ENCODE data around the gene RIMKLA. TPM values are rescaled to one million over a fixed set of nuclear protein-coding genes. Genes with fewer than 3 reads are reported as not detected.
A peak's percentile ranks its signal among the peaks of the same experiment; 100 is the strongest.

RIMKLA gene
- total and polyA plus RNA-seq, 10 of the 15 experiments (the other 5 are each of a cell fraction or from before 2014, with no cell fraction given) = 0.01 to 0.52 (median 0.08) TPM

DNA sequence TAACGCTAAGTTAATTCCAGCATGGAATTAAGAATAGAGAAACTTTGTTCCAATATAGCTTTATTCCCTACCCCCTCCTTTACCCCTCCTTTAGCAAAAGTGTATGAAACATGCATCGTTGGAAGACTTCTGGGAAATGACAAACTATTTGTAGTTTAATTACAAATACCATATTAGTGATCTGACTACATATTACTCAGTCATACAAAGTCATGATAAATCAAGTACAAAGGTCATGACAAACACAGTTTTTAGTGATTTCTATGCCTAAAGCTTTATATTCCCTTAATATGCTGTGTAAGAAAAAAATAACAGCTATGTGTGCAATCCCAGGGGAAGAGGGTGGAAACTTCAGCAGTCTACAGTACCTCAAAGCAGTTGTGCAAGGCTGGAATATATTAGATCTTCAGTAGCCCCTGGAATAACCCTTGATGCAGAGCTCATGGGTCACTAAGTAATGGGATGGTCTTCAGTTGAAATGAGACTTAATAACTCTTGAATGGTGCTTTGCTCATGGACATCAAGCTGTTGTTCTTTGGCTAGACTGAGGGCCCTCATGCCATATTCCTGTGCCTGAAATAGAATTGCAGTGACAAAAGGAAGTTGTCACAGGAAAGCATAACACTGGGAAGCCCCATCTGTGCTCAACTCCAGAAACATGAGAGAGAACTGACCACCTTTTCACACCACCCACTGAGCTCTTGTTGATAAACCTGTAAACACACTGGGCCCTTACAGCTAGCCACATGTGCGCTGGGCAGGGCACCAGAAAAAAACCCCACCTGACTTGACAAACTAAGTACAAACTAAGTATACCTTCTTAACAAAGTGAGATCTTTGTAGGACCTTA is 49.9 kb downstream of the RIMKLA start (continued):
- TF ChIP-seq EP300 (IDR thresholded peaks at IDR 0.05; ENCODE audit: borderline replicate concordance in 1 of 2, control insufficient read depth in 1 of 2, low read depth in 2 of 2, low read length in 2 of 2) (no peak), POLR2AphosphoS5 (IDR thresholded peaks at IDR 0.05; ENCODE audit: low read length) (no peak), CHD1 (IDR thresholded peaks at IDR 0.05; ENCODE audit: low read depth, low read length) (no peak), RELB (IDR thresholded peaks at IDR 0.05; ENCODE audit: low read depth) (peak; percentile 61; the same call in 1 of the 2 replicates)

GRCh38 chr1:42431514-42431913 is 50.9 kb downstream of the RIMKLA start:
- H3K4me2 ChIP-seq (ENCODE audit: control insufficient read depth, insufficient read depth) = no peak overlapping the region
- FAIRE-seq (no peak), DNase-seq (ENCODE audit: low read depth, low spot score) (no peak), ATAC-seq (no peak)
- no peaks in the 10 kb centered on the region for H3K27me3 ChIP-seq (replicated peaks in 1 of 2; ENCODE audit: control insufficient read depth in 2 of 2, insufficient read depth in 2 of 2, low read length in 1 of 2)
- peaks cover 3% of the 10 kb centered on the region; the same call in 1 of the 2 replicates for H4K20me1 ChIP-seq (ENCODE audit: control insufficient read depth, insufficient read depth)
- BruUV-seq (replicated peaks) = no TSS peak
- H3K4me3 ChIP-seq = no peak overlapping the region
- in situ Hi-C loops (cut with MboI) = no loop called here
- CTCF ChIA-PET = no interaction called here
- intact Hi-C loops (cut with micrococcal nuclease; ENCODE audit: unreplicated experiment) = no loop called here
- POLR2A ChIA-PET = no interaction called here
- H3K79me2 ChIP-seq (ENCODE audit: control insufficient read depth, insufficient read depth, low read length) = no peaks in the 10 kb centered on the region
- no peak overlapping the region for H3K9ac ChIP-seq (ENCODE audit: control insufficient read depth, insufficient read depth, low read length)
- H2AFZ ChIP-seq (ENCODE audit: control insufficient read depth, low read depth, low read length) = no peak overlapping the region
- no peak for TF ChIP-seq HDAC2 (IDR thresholded peaks at IDR 0.05)
- no peak for TF ChIP-seq CREM (IDR thresholded peaks at IDR 0.05; ENCODE audit: low read depth)
- TF ChIP-seq IRF4 (IDR thresholded peaks at IDR 0.05; ENCODE audit: low read depth, low read length) = no peak
- TF ChIP-seq CHD1 (IDR thresholded peaks at IDR 0.05; ENCODE audit: low read depth, low read length) = no peak
- no peak for TF ChIP-seq CREB1 (IDR thresholded peaks at IDR 0.05; ENCODE audit: low read depth)
- TF ChIP-seq, protein P1, sequence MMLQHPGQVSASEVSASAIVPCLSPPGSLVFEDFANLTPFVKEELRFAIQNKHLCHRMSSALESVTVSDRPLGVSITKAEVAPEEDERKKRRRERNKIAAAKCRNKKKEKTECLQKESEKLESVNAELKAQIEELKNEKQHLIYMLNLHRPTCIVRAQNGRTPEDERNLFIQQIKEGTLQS (IDR thresholded peaks at IDR 0.05; ENCODE audit: borderline replicate concordance, extremely low read depth, low read depth, low read length) = no peak
- no peak for TF ChIP-seq ZNF384 (IDR thresholded peaks at IDR 0.05; ENCODE audit: borderline replicate concordance, low read depth, low read length)
- no peak for TF ChIP-seq GABPA (IDR thresholded peaks at IDR 0.05; ENCODE audit: low read depth)
- TF ChIP-seq, protein P2, sequence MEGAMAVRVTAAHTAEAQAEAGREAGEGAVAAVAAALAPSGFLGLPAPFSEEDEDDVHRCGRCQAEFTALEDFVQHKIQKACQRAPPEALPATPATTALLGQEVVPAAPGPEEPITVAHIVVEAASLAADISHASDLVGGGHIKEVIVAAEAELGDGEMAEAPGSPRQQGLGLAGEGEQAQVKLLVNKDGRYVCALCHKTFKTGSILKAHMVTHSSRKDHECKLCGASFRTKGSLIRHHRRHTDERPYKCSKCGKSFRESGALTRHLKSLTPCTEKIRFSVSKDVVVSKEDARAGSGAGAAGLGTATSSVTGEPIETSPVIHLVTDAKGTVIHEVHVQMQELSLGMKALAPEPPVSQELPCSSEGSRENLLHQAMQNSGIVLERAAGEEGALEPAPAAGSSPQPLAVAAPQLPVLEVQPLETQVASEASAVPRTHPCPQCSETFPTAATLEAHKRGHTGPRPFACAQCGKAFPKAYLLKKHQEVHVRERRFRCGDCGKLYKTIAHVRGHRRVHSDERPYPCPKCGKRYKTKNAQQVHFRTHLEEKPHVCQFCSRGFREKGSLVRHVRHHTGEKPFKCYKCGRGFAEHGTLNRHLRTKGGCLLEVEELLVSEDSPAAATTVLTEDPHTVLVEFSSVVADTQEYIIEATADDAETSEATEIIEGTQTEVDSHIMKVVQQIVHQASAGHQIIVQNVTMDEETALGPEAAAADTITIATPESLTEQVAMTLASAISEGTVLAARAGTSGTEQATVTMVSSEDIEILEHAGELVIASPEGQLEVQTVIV (IDR thresholded peaks at IDR 0.05; ENCODE audit: borderline replicate concordance, partially characterized antibody) = no peak
- TF ChIP-seq CHD4 (IDR thresholded peaks at IDR 0.05) = no peak
- RAD21 ChIA-PET (ENCODE audit: unreplicated experiment) = no interaction called here
- H3K4me1 ChIP-seq (ENCODE audit: control insufficient read depth, insufficient read depth, low read length) = no peaks in the 10 kb centered on the region
- H3K36me3 ChIP-seq (ENCODE audit: control insufficient read depth in 2 of 2, insufficient read depth in 2 of 2, low read length in 1 of 2) = no peaks in the 10 kb centered on the region
- H3K27ac ChIP-seq (ENCODE audit: control insufficient read depth, insufficient read depth) = no peak overlapping the region
- no peaks in the 10 kb centered on the region for H3K9me3 ChIP-seq (replicated peaks; ENCODE audit: control insufficient read depth, insufficient read depth, low read length)
- SMC1A ChIA-PET (ENCODE audit: uncharacterized antibody, unreplicated experiment) = no interaction called here
- WGBS (ENCODE audit: insufficient coverage, insufficient replicate concordance, low lambda C conversion rate, missing lambda C conversion rate) = 31% methylated on average over 3 of the region's 3 CpGs

All from GM12878 (cell line).